Measurements from ENCODE around the gene ETF1. TPM values are rescaled to one million over a fixed set of nuclear protein-coding genes. Genes with fewer than 3 reads are reported as not detected.
"Not testable (repeated sequence)": the region's sequence is repeated elsewhere in the genome, so short reads cannot be mapped to it uniquely, and the experiment has no call there.

ETF1 gene
- total and polyA plus RNA-seq, 4 donors, result 55.7 to 73.7 (median 62.9) TPM

- no peaks in the 10 kb centered on the region for H3K27me3 ChIP-seq (ENCODE audit: control insufficient read depth, insufficient read depth, low read length)
These were observed 66.1 kb downstream of the ETF1 start for GRCh38 chr5:138476918-138477317.

GRCh38 chr5:138473151-138473550 lies 69.9 kb downstream of the ETF1 start:
- not testable (repeated sequence) for H3K4me1 ChIP-seq (ENCODE audit: control insufficient read depth, insufficient read depth, low read length); H3K36me3 ChIP-seq (ENCODE audit: control insufficient read depth, insufficient read depth, low read length); H3K4me3 ChIP-seq (ENCODE audit: low read depth, low read length); DNase-seq (ENCODE audit: low read depth in 4 of 6, low spot score in 6 of 6); H3K27me3 ChIP-seq (ENCODE audit: control insufficient read depth, insufficient read depth, low read length); H3K9me3 ChIP-seq (ENCODE audit: control insufficient read depth, insufficient read depth, low read length); H3K27ac ChIP-seq (ENCODE audit: low read depth, low read length)
- WGBS (ENCODE audit: insufficient coverage), result 85% methylated on average over 5 of the region's 5 CpGs

More at GRCh38 chr5:138476918-138477317, 66.1 kb downstream of the ETF1 start:
- Histone ChIP-seq H3K36me3 (ENCODE audit: control insufficient read depth, insufficient read depth, low read length) (no peaks in the 10 kb centered on the region), H3K4me1 (ENCODE audit: control insufficient read depth, insufficient read depth, low read length) (no peaks in the 10 kb centered on the region), H3K9me3 (ENCODE audit: control insufficient read depth, insufficient read depth, low read length) (no peaks in the 10 kb centered on the region), H3K27ac (ENCODE audit: low read depth, low read length) (no peak overlapping the region), H3K4me3 (ENCODE audit: low read depth, low read length) (no peak overlapping the region)
- whole genome bisulfite sequencing (ENCODE audit: insufficient coverage), result 63% methylated on average over 1 of the region's 7 CpGs
- no peak for DNase-seq (ENCODE audit: low read depth in 4 of 6, low spot score in 6 of 6)

GRCh38 chr5:138472353-138472752 lies 70.7 kb downstream of the ETF1 start:
- Histone ChIP-seq H3K27me3 (ENCODE audit: control insufficient read depth, insufficient read depth, low read length) (peaks cover 6% of the 10 kb centered on the region), H3K4me1 (ENCODE audit: control insufficient read depth, insufficient read depth, low read length) (peaks cover 6% of the 10 kb centered on the region), H3K36me3 (ENCODE audit: control insufficient read depth, insufficient read depth, low read length) (peaks cover 6% of the 10 kb centered on the region), H3K4me3 (ENCODE audit: low read depth, low read length) (no peak overlapping the region), H3K27ac (ENCODE audit: low read depth, low read length) (no peak overlapping the region), H3K9me3 (ENCODE audit: control insufficient read depth, insufficient read depth, low read length) (no peaks in the 10 kb centered on the region)
- DNase-seq (ENCODE audit: low read depth in 4 of 6, low spot score in 6 of 6), result no peak
- 57% methylated on average over 4 of the region's 6 CpGs for WGBS (ENCODE audit: insufficient coverage)

GRCh38 chr5:138471052-138471361 lies 72.0 kb downstream of the ETF1 start:
- H3K4me3 ChIP-seq (ENCODE audit: low read depth, low read length), result no peak overlapping the region
- peaks cover 18% of the 10 kb centered on the region for H3K27me3 ChIP-seq (ENCODE audit: control insufficient read depth, insufficient read depth, low read length)
- no peaks in the 10 kb centered on the region for H3K9me3 ChIP-seq (ENCODE audit: control insufficient read depth, insufficient read depth, low read length)
- H3K27ac ChIP-seq (ENCODE audit: low read depth, low read length), result no peak overlapping the region
- 86% methylated on average over 1 of the region's 2 CpGs for WGBS (ENCODE audit: insufficient coverage)
- peaks cover 20% of the 10 kb centered on the region for H3K4me1 ChIP-seq (ENCODE audit: control insufficient read depth, insufficient read depth, low read length)
- H3K36me3 ChIP-seq (ENCODE audit: control insufficient read depth, insufficient read depth, low read length), result peaks cover 13% of the 10 kb centered on the region
- no peak for DNase-seq (ENCODE audit: low read depth in 4 of 6, low spot score in 6 of 6)

- Histone ChIP-seq H3K27me3 (ENCODE audit: control insufficient read depth, insufficient read depth, low read length) (peaks cover 20% of the 10 kb centered on the region), H3K27ac (ENCODE audit: low read depth, low read length) (no peak overlapping the region), H3K36me3 (ENCODE audit: control insufficient read depth, insufficient read depth, low read length) (peaks cover 13% of the 10 kb centered on the region), H3K4me1 (ENCODE audit: control insufficient read depth, insufficient read depth, low read length) (peaks cover 25% of the 10 kb centered on the region), H3K9me3 (ENCODE audit: control insufficient read depth, insufficient read depth, low read length) (no peaks in the 10 kb centered on the region), H3K4me3 (ENCODE audit: low read depth, low read length) (no peak overlapping the region)
- WGBS (ENCODE audit: insufficient coverage), result 100% methylated on average over 1 of the region's 3 CpGs
- peak in 1 of 6 donors; percentile 63 for DNase-seq (ENCODE audit: low read depth in 4 of 6, low spot score in 6 of 6)
These were observed 72.5 kb downstream of the ETF1 start for GRCh38 chr5:138470322-138471051.

- peaks cover 13% of the 10 kb centered on the region for H3K36me3 ChIP-seq (ENCODE audit: control insufficient read depth, insufficient read depth, low read length)
- H3K27me3 ChIP-seq (ENCODE audit: control insufficient read depth, insufficient read depth, low read length), result peaks cover 20% of the 10 kb centered on the region
- no peak overlapping the region for H3K27ac ChIP-seq (ENCODE audit: low read depth, low read length)
- H3K4me1 ChIP-seq (ENCODE audit: control insufficient read depth, insufficient read depth, low read length), result peaks cover 25% of the 10 kb centered on the region
- DNase-seq (ENCODE audit: low read depth in 4 of 6, low spot score in 6 of 6), result peak in 1 of 6 donors; percentile 81
- H3K9me3 ChIP-seq (ENCODE audit: control insufficient read depth, insufficient read depth, low read length), result no peaks in the 10 kb centered on the region
- WGBS (ENCODE audit: insufficient coverage), result 75% methylated on average over 5 of the region's 8 CpGs
- H3K4me3 ChIP-seq (ENCODE audit: low read depth, low read length), result no peak overlapping the region
These were observed 73.3 kb downstream of the ETF1 start for GRCh38 chr5:138469540-138470321.

- DNase-seq (ENCODE audit: low read depth in 4 of 6, low spot score in 6 of 6), result peak in 1 of 6 donors; percentile 76
- Histone ChIP-seq H3K27me3 (ENCODE audit: control insufficient read depth, insufficient read depth, low read length) (peaks cover 20% of the 10 kb centered on the region), H3K9me3 (ENCODE audit: control insufficient read depth, insufficient read depth, low read length) (no peaks in the 10 kb centered on the region), H3K27ac (ENCODE audit: low read depth, low read length) (no peak overlapping the region), H3K4me1 (ENCODE audit: control insufficient read depth, insufficient read depth, low read length) (peaks cover 30% of the 10 kb centered on the region), H3K36me3 (ENCODE audit: control insufficient read depth, insufficient read depth, low read length) (peaks cover 13% of the 10 kb centered on the region), H3K4me3 (ENCODE audit: low read depth, low read length) (no peak overlapping the region)
- WGBS (ENCODE audit: insufficient coverage), result 97% methylated on average over 4 of the region's 8 CpGs
These were observed 74.0 kb downstream of the ETF1 start for GRCh38 chr5:138468966-138469539.

GRCh38 chr5:138468133-138468965 lies 74.7 kb downstream of the ETF1 start:
- H3K27ac ChIP-seq (ENCODE audit: low read depth, low read length), result no peak overlapping the region
- H3K9me3 ChIP-seq (ENCODE audit: control insufficient read depth, insufficient read depth, low read length), result no peaks in the 10 kb centered on the region
- peak overlapping the region; percentile 64 for H3K4me3 ChIP-seq (ENCODE audit: low read depth, low read length)
- H3K27me3 ChIP-seq (ENCODE audit: control insufficient read depth, insufficient read depth, low read length), result peaks cover 20% of the 10 kb centered on the region
- peaks cover 13% of the 10 kb centered on the region for H3K36me3 ChIP-seq (ENCODE audit: control insufficient read depth, insufficient read depth, low read length)
- 90% methylated on average over 6 of the region's 7 CpGs for WGBS (ENCODE audit: insufficient coverage)
- DNase-seq (ENCODE audit: low read depth in 4 of 6, low spot score in 6 of 6), result peak in 1 of 6 donors; percentile 63
- peaks cover 35% of the 10 kb centered on the region for H3K4me1 ChIP-seq (ENCODE audit: control insufficient read depth, insufficient read depth, low read length)

GRCh38 chr5:138467711-138468132 lies 75.3 kb downstream of the ETF1 start:
- Histone ChIP-seq H3K4me3 (ENCODE audit: low read depth, low read length) (peak overlapping the region; percentile 64), H3K4me1 (ENCODE audit: control insufficient read depth, insufficient read depth, low read length) (peaks cover 41% of the 10 kb centered on the region), H3K9me3 (ENCODE audit: control insufficient read depth, insufficient read depth, low read length) (no peaks in the 10 kb centered on the region), H3K27ac (ENCODE audit: low read depth, low read length) (no peak overlapping the region), H3K27me3 (ENCODE audit: control insufficient read depth, insufficient read depth, low read length) (peaks cover 20% of the 10 kb centered on the region), H3K36me3 (ENCODE audit: control insufficient read depth, insufficient read depth, low read length) (peaks cover 13% of the 10 kb centered on the region)
- DNase-seq (ENCODE audit: low read depth in 4 of 6, low spot score in 6 of 6), result peak in 1 of 6 donors; percentile 43
- 82% methylated on average over 11 of the region's 14 CpGs for WGBS (ENCODE audit: insufficient coverage)

Measured in spinal cord (tissue), 10 donors.